GM23338 (cell line): ENCODE results near the gene FBXO11. TPM values are rescaled to one million over a fixed set of nuclear protein-coding genes. Genes with fewer than 3 reads are reported as not detected.

Experiments
- ATAC-seq: fragments of 200-7000 bp; cut with Tn5 transposase; 3 replicates; pipeline ENCODE4 v1.9.1; 2020
- DNase-seq: peaks from one replicate; pipeline ENCODE4 v3.0.0-alpha.2; 2015; ENCODE audit warnings: low spot score
- H2AFZ ChIP-seq: fragments of 200-600 bp; sonication (generic); 2 replicates; pipeline ENCODE4 v1.8.0; 2016; ENCODE audit warnings: antibody characterized with exemption, mild to moderate bottlenecking, moderate library complexity
- H3F3A ChIP-seq: fragments of 200-600 bp; sonication (generic); replicated peaks from 2 replicates; pipeline ENCODE4 v1.8.0; 2017; ENCODE audit warnings: antibody characterized with exemption, mixed run types, low read depth
- H3K27ac ChIP-seq: fragments of 200-600 bp; sonication (generic); 2 replicates; pipeline ENCODE4 v1.6.1; 2016; ENCODE audit warnings: low read depth
- H3K27me3 ChIP-seq: fragments of 200-600 bp; sonication (generic); 2 replicates; pipeline ENCODE4 v1.8.0; 2016; ENCODE audit warnings: mild to moderate bottlenecking, mixed run types, moderate library complexity; ENCODE audit not compliant: insufficient read depth
- H3K36me3 ChIP-seq: fragments of 200-600 bp; sonication (generic); 2 replicates; pipeline ENCODE4 v1.8.0; 2016; ENCODE audit warnings: mild to moderate bottlenecking; ENCODE audit not compliant: insufficient read depth
- H3K4me1 ChIP-seq: fragments of 200-600 bp; sonication (generic); 2 replicates; pipeline ENCODE4 v1.8.0; 2016; ENCODE audit warnings: mild to moderate bottlenecking, moderate library complexity; ENCODE audit not compliant: insufficient read depth
- H3K4me2 ChIP-seq: fragments of 200-600 bp; sonication (generic); 2 replicates; pipeline ENCODE4 v1.7.1; 2017; ENCODE audit warnings: mixed run types
- H3K4me3 ChIP-seq: fragments of 200-600 bp; sonication (generic); 2 replicates; pipeline ENCODE4 v1.6.1; 2016; ENCODE audit warnings: mixed run types
- H3K79me2 ChIP-seq: fragments of 200-600 bp; sonication (generic); replicated peaks from 2 replicates; pipeline ENCODE4 v1.8.0; 2017; ENCODE audit warnings: mild to moderate bottlenecking; ENCODE audit not compliant: insufficient read depth
- H3K9me2 ChIP-seq: fragments of 200-600 bp; sonication (generic); 2 replicates; pipeline ENCODE4 v1.8.0; 2017; ENCODE audit not compliant: insufficient read depth
- H4K20me1 ChIP-seq: fragments of 200-600 bp; sonication (generic); replicated peaks from 2 replicates; pipeline ENCODE4 v1.8.0; 2017; ENCODE audit warnings: mild to moderate bottlenecking; ENCODE audit not compliant: insufficient read depth
- H3K27ac Mint-ChIP-seq: 2 replicates; pipeline ENCODE4 v1.8.0; 2020; ENCODE audit warnings: inconsistent platforms, mild to moderate bottlenecking, moderate library complexity, mixed read lengths
- H3K27me3 Mint-ChIP-seq: 3 replicates; pipeline ENCODE4 v1.8.0; 2022; ENCODE audit warnings: low read depth, mild to moderate bottlenecking, moderate library complexity, mixed read lengths, inconsistent platforms; ENCODE audit not compliant: insufficient read depth, poor library complexity
- H3K36me3 Mint-ChIP-seq: 3 replicates; pipeline ENCODE4 v1.8.0; 2021; ENCODE audit warnings: low read depth, mild to moderate bottlenecking, inconsistent platforms, moderate library complexity, mixed read lengths
- H3K4me1 Mint-ChIP-seq: 3 replicates; pipeline ENCODE4 v1.8.0; 2020; ENCODE audit warnings: mild to moderate bottlenecking, inconsistent platforms, mixed read lengths
- H3K4me3 Mint-ChIP-seq: 3 replicates; pipeline ENCODE4 v1.8.0; 2021; ENCODE audit warnings: moderate library complexity, mild to moderate bottlenecking, inconsistent platforms, mixed read lengths
- H3K9me3 Mint-ChIP-seq: 3 replicates; pipeline ENCODE4 v1.8.0; 2020; ENCODE audit warnings: moderate library complexity, mild to moderate bottlenecking, inconsistent platforms, mixed read lengths
- CREB1 ChIP-seq: fragments of 250-450 bp; sonication (Bioruptor Pico); IDR thresholded peaks from 2 replicates; pipeline ENCODE4 v1.5.0; 2020; ENCODE audit warnings: low read depth, mild to moderate bottlenecking, moderate library complexity
- CTCF ChIP-seq, 2 experiments: fragments of 200-600 bp in 1 of 2; sonication (generic) in 1 of 2; conservative IDR thresholded peaks; 2 replicates each; pipeline versions ENCODE4 v1.5.1 to v1.6.1; 2016 to 2017; ENCODE audit warnings: antibody characterized with exemption in 2 of 2, low read depth in 2 of 2, mild to moderate bottlenecking in 2 of 2, moderate library complexity in 1 of 2
- ETS1 ChIP-seq: IDR thresholded peaks from 2 replicates; pipeline ENCODE4 v1.6.1; 2016; ENCODE audit warnings: antibody characterized with exemption
- EZH2 ChIP-seq: fragments of 200-600 bp; sonication (generic); IDR thresholded peaks from one replicate; pipeline ENCODE4 v1.8.0; 2017; ENCODE audit warnings: antibody characterized with exemption, mild to moderate bottlenecking, low read depth; ENCODE audit not compliant: unreplicated experiment
- EZH2phosphoT487 ChIP-seq: fragments of 200-600 bp; sonication (generic); IDR thresholded peaks from one replicate; pipeline ENCODE4 v1.8.1; 2018; ENCODE audit warnings: antibody characterized with exemption; ENCODE audit not compliant: unreplicated experiment
- JUNB ChIP-seq: IDR thresholded peaks from one replicate; pipeline ENCODE4 v1.6.1; 2016; ENCODE audit warnings: antibody characterized with exemption; ENCODE audit not compliant: unreplicated experiment
- NANOG ChIP-seq: IDR thresholded peaks from 2 replicates; pipeline ENCODE4 v1.6.1; 2016; ENCODE audit warnings: antibody characterized with exemption, borderline replicate concordance
- POLR2AphosphoS5 ChIP-seq: IDR thresholded peaks from 2 replicates; pipeline ENCODE4 v1.6.1; 2016; ENCODE audit warnings: antibody characterized with exemption, low read depth
- REST ChIP-seq: IDR thresholded peaks from one replicate; pipeline ENCODE4 v1.6.1; 2018; ENCODE audit warnings: antibody characterized with exemption; ENCODE audit not compliant: unreplicated experiment
- STAT1 ChIP-seq: IDR thresholded peaks from one replicate; pipeline ENCODE4 v1.6.1; 2016; ENCODE audit warnings: antibody characterized with exemption; ENCODE audit not compliant: unreplicated experiment
- ZNF114 ChIP-seq: fragments of 250-450 bp; sonication (Bioruptor Pico); IDR thresholded peaks from 2 replicates; pipeline ENCODE4 v1.5.0; 2020; ENCODE audit warnings: mild to moderate bottlenecking, moderate library complexity
- ZNF331 ChIP-seq: fragments of 250-450 bp; sonication (Bioruptor Pico); IDR thresholded peaks from 2 replicates; pipeline ENCODE4 v1.5.0; 2020; ENCODE audit warnings: low read depth, mild to moderate bottlenecking, moderate library complexity
- ZNF462 ChIP-seq: fragments of 250-450 bp; sonication (Bioruptor Pico); IDR thresholded peaks from 2 replicates; pipeline ENCODE4 v1.5.0; 2020; ENCODE audit warnings: mild to moderate bottlenecking, moderate library complexity
- polyA plus RNA-seq: library from polyadenylated mRNA; unstranded; fragments of >200 nt; fragmentation: Nextera tagmentation; extraction: Ambion mirVana; gene quantifications from 2 replicates; pipeline ENCODE4 v1.2.1, GENCODE V29; 2016
- total RNA-seq: library from RNA; depleted of rRNA; stranded (reverse); fragments of >200 nt; shearing (Covaris generic); gene quantifications from 2 replicates; pipeline ENCODE4 v1.2.3, GENCODE V29; 2014

FBXO11 gene
- total and polyA plus RNA-seq, 2 experiments from 2014 or later = 21.5 to 52.7 TPM

- 0 out of 2 replicates have a peak, but pooled peaks cover 9% of the 10 kb centered on the region for H3K9me2 ChIP-seq
- no peaks in the 10 kb centered on the region for H3K27me3 Mint-ChIP-seq
- H3K4me1 Mint-ChIP-seq = no peaks in the 10 kb centered on the region
- no peaks in the 10 kb centered on the region for H3K9me3 Mint-ChIP-seq
- no peaks in the 10 kb centered on the region for H4K20me1 ChIP-seq
- H3K79me2 ChIP-seq = no peaks in the 10 kb centered on the region
- H3K36me3 Mint-ChIP-seq = no peaks in the 10 kb centered on the region
- no peaks in the 10 kb centered on the region for H3F3A ChIP-seq
- TF ChIP-seq ZNF331 (CRISPR knock-in tag) (no peak), EZH2 (no peak), POLR2AphosphoS5 (no peak), JUNB (no peak), ZNF114 (no peak), EZH2phosphoT487 (no peak), CTCF (conservative IDR thresholded peaks at IDR 0.05; ENCODE audit: low read depth in 2 of 2) (no peak), NANOG (no peak), ZNF462 (no peak), CREB1 (CRISPR knock-in tag) (no peak), ETS1 (no peak), STAT1 (no peak), REST (no peak)
- ATAC-seq = no peak
- no peak overlapping the region for H3K4me3 ChIP-seq
- no peak overlapping the region for H3K4me3 Mint-ChIP-seq
- no peaks in the 10 kb centered on the region for H3K36me3 ChIP-seq
- no peak overlapping the region for H3K27ac Mint-ChIP-seq
- H2AFZ ChIP-seq = no peak overlapping the region
- no peaks in the 10 kb centered on the region for H3K27me3 ChIP-seq
- no peaks in the 10 kb centered on the region for H3K4me1 ChIP-seq
- DNase-seq = no peak
- no peak overlapping the region for H3K4me2 ChIP-seq
- no peak overlapping the region for H3K27ac ChIP-seq
Measured at GRCh38 chr2:47946593-47946992, 40.3 kb upstream of the FBXO11 start.
